ENCODE measurements around the gene ADAMTS9. TPM values are rescaled to one million over a fixed set of nuclear protein-coding genes. Genes with fewer than 3 reads are reported as not detected.

Gene ADAMTS9
- polyA plus RNA-seq, 1 donor from 2014 or later: 0.32 TPM

GRCh38 chr3:64658001-64658400, 29.8 kb downstream of the ADAMTS9 start:
- Histone ChIP-seq H2AFZ (ENCODE audit: low read depth, low read length) (no peak overlapping the region), H3K36me3 (ENCODE audit: insufficient read depth, low read length) (no peaks in the 10 kb centered on the region), H3K9me3 (ENCODE audit: low read length) (no peaks in the 10 kb centered on the region), H3K79me2 (replicated peaks; ENCODE audit: insufficient read depth, low read length) (no peaks in the 10 kb centered on the region), H3K4me3 (ENCODE audit: low read length) (no peak overlapping the region), H3K9me2 (ENCODE audit: insufficient read depth, low read length) (no peaks in the 10 kb centered on the region), H3F3A (ENCODE audit: insufficient read depth, low read length, poor library complexity, severe bottlenecking) (no peaks in the 10 kb centered on the region), H3K4me2 (ENCODE audit: low read length) (no peak overlapping the region), H4K20me1 (ENCODE audit: insufficient read depth) (no peaks in the 10 kb centered on the region), H3K27ac (ENCODE audit: low read length) (no peak overlapping the region), H3K27me3 (ENCODE audit: insufficient read depth, low read depth, low read length) (no peaks in the 10 kb centered on the region), H3K9ac (ENCODE audit: low read length) (no peak overlapping the region)
- TF ChIP-seq MXI1 (conservative IDR thresholded peaks at IDR 0.05; ENCODE audit: poor library complexity, severe bottlenecking) (no peak), EZH2 (IDR thresholded peaks at IDR 0.05; ENCODE audit: borderline replicate concordance, insufficient read depth, low read length, poor library complexity, severe bottlenecking) (no peak), RAD21 (conservative IDR thresholded peaks at IDR 0.05) (no peak), REST (IDR thresholded peaks at IDR 0.05; ENCODE audit: borderline replicate concordance) (no peak), CTCF (IDR thresholded peaks at IDR 0.05; ENCODE audit: poor library complexity, severe bottlenecking) (no peak), POLR2AphosphoS5 (IDR thresholded peaks at IDR 0.05) (no peak), TAF1 (IDR thresholded peaks at IDR 0.05; ENCODE audit: low read depth) (no peak)

GRCh38 chr3:64656544-64656943, 31.3 kb downstream of the ADAMTS9 start:
- no peaks in the 10 kb centered on the region for H3K9me3 ChIP-seq (ENCODE audit: low read length)
- no peaks in the 10 kb centered on the region for H3K9me2 ChIP-seq (ENCODE audit: insufficient read depth, low read length)
- no peak overlapping the region for H3K4me3 ChIP-seq (ENCODE audit: low read length)
- no peaks in the 10 kb centered on the region for H3K79me2 ChIP-seq (replicated peaks; ENCODE audit: insufficient read depth, low read length)
- no peaks in the 10 kb centered on the region for H3K36me3 ChIP-seq (ENCODE audit: insufficient read depth, low read length)
- H3K4me2 ChIP-seq (ENCODE audit: low read length): no peak overlapping the region
- no peak overlapping the region for H2AFZ ChIP-seq (ENCODE audit: low read depth, low read length)
- no peak overlapping the region for H3K27ac ChIP-seq (ENCODE audit: low read length)
- H3K27me3 ChIP-seq (ENCODE audit: insufficient read depth, low read depth, low read length): no peaks in the 10 kb centered on the region
- no peak for TF ChIP-seq POLR2AphosphoS5 (IDR thresholded peaks at IDR 0.05)
- no peak for TF ChIP-seq CTCF (IDR thresholded peaks at IDR 0.05; ENCODE audit: poor library complexity, severe bottlenecking)
- no peak for TF ChIP-seq SMC3 (conservative IDR thresholded peaks at IDR 0.05; ENCODE audit: poor library complexity)
- TF ChIP-seq MXI1 (conservative IDR thresholded peaks at IDR 0.05; ENCODE audit: poor library complexity, severe bottlenecking): no peak
- TF ChIP-seq EP300 (conservative IDR thresholded peaks at IDR 0.05; ENCODE audit: poor library complexity, severe bottlenecking): no peak
- TF ChIP-seq TAF1 (IDR thresholded peaks at IDR 0.05; ENCODE audit: low read depth): no peak
- TF ChIP-seq EZH2 (IDR thresholded peaks at IDR 0.05; ENCODE audit: borderline replicate concordance, insufficient read depth, low read length, poor library complexity, severe bottlenecking): no peak
- H4K20me1 ChIP-seq (ENCODE audit: insufficient read depth): no peaks in the 10 kb centered on the region
- no peak overlapping the region for H3K9ac ChIP-seq (ENCODE audit: low read length)
- H3F3A ChIP-seq (ENCODE audit: insufficient read depth, low read length, poor library complexity, severe bottlenecking): no peaks in the 10 kb centered on the region
